ENCODE data around the gene SDCCAG8. TPM values are rescaled to one million over a fixed set of nuclear protein-coding genes. Genes with fewer than 3 reads are reported as not detected.

Gene SDCCAG8
- total RNA-seq, 1 donor from 2014 or later = 92.7 TPM

DNA sequence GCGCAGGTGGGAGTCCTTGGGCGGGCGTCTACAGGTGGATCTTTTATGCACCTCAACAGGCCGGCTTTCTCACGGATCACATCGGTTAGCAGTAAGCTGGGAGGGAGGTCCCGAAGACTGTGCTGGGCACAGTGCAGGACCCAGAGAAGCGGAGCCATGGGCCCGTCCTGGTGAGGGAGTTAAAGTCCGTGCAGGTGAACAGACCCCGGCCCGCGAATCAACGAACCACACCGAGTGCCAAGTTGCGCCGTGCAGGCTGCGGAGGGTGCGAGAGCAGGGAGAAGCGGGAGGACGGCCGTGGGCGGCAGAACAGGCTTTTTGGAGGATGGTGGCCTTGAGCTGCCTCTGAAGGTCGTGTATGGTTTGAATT lies 233.3 kb downstream of the SDCCAG8 start:
- intact Hi-C loops (cut with DNase I) = no loop called here
- TF ChIP-seq, protein P1, sequence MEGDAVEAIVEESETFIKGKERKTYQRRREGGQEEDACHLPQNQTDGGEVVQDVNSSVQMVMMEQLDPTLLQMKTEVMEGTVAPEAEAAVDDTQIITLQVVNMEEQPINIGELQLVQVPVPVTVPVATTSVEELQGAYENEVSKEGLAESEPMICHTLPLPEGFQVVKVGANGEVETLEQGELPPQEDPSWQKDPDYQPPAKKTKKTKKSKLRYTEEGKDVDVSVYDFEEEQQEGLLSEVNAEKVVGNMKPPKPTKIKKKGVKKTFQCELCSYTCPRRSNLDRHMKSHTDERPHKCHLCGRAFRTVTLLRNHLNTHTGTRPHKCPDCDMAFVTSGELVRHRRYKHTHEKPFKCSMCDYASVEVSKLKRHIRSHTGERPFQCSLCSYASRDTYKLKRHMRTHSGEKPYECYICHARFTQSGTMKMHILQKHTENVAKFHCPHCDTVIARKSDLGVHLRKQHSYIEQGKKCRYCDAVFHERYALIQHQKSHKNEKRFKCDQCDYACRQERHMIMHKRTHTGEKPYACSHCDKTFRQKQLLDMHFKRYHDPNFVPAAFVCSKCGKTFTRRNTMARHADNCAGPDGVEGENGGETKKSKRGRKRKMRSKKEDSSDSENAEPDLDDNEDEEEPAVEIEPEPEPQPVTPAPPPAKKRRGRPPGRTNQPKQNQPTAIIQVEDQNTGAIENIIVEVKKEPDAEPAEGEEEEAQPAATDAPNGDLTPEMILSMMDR (IDR thresholded peaks at IDR 0.05) = no peak
- no peak for DNase-seq
- Histone ChIP-seq H3K27ac (no peak overlapping the region), H3K9me3 (no peaks in the 10 kb centered on the region), H3K27me3 (ENCODE audit: low read depth) (no peaks in the 10 kb centered on the region), H3K36me3 (peaks cover 23% of the 10 kb centered on the region), H3K4me1 (peaks cover 14% of the 10 kb centered on the region), H3K4me3 (no peak overlapping the region)
- no peak for ATAC-seq

DNA sequence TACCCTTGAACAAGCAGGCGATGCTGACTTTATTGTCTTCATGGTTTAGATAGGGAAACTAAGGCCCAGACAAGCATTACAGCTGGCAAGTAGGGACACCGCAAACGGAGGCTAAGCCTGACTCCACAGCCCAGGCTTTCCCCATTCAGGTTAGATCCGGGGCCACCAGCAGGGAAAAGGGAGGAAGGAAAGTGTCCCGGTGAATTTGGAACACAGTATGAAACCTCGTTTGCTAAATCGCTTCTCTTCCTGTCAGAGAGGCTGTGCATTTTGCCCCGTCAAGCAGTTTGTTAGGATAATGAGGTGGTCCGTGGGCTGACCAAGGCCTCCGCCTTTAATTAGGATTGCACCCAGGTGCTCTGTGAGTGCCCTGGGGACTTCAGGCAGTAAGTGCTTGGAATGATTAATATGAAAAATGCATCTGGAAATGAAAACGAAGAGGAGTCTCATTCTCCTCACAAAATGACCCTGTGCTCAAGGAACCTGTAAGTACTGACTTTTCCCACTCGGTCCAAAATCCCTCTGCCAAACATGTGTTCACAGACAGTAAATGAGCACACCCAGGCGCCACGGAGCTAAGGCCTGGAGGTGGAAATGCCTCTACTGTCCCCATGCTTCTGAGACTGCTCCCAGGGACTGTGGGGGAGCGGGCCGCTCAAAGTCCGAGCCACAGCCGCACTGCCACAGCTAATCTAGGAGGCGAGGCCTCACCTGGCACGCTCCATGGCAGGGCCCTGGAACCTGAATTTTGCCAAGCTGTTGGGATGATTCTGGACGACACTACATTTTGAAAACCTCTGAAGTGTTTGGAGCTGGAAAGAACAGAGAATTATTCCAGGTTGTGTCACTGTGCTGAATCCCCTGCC lies 234.1 kb downstream of the SDCCAG8 start:
- no peaks in the 10 kb centered on the region for H3K27me3 ChIP-seq (ENCODE audit: low read depth)
- H3K9me3 ChIP-seq = no peaks in the 10 kb centered on the region
- H3K36me3 ChIP-seq = peaks cover 23% of the 10 kb centered on the region
- H3K27ac ChIP-seq = peak overlapping the region; percentile 13
- intact Hi-C loops (cut with DNase I) = no loop called here
- no peak for ATAC-seq
- TF ChIP-seq, protein P1 (IDR thresholded peaks at IDR 0.05) = no peak
- no peak overlapping the region for H3K4me3 ChIP-seq
- DNase-seq = no peak
- H3K4me1 ChIP-seq = peaks cover 14% of the 10 kb centered on the region

DNA sequence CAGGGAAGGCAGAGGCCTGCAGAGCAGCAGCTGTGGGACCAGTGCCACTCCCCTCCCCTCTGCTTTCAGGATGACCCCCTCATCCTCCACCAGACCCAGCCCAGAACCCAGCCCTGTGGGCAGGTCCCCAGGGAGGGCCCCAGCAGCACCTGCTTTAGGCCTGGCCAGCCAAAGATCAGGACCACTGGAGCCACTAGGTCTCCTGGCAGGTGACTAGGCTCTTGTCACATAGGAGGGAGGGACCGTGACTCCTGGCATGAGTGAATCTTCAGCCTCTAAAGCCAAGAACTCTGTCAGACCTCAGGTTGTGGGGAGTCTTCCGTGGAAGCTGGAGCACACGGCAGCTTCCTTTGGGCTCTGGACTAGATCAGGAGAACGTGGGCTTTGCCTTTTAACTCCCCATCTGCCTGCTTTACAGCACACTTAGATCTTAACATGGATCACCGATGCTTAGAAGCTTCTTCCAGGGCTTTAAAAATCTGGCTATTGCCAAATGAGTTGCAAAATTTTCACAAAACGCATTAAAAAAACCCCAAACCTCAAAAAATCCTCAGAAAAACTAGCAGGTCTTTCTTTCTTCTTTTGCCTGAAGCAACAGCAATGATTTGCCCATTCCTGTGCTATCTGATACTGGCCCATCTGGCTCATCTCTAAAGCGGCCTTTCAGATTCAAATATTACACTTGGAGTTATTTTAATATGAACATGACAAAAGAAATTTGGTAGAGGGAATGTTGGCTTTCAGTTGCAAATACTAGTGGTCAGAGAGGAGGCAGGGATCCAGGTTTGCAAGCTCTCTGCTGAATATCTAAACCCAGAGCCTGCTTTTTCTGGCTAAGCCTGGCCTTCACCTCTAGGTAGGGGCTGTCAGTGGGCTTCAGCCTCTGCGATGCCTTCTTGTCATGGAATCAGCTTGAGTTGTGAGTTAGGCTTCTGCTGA lies 235.2 kb downstream of the SDCCAG8 start:
- H3K27ac ChIP-seq = peak overlapping the region; percentile 13
- peaks cover 23% of the 10 kb centered on the region for H3K4me1 ChIP-seq
- no peak for ATAC-seq
- intact Hi-C loops (cut with DNase I) = no loop called here
- TF ChIP-seq, protein P1 (IDR thresholded peaks at IDR 0.05) = no peak
- no peaks in the 10 kb centered on the region for H3K9me3 ChIP-seq
- H3K36me3 ChIP-seq = peaks cover 23% of the 10 kb centered on the region
- no peak overlapping the region for H3K4me3 ChIP-seq
- DNase-seq = no peak
- H3K27me3 ChIP-seq (ENCODE audit: low read depth) = no peaks in the 10 kb centered on the region

DNA sequence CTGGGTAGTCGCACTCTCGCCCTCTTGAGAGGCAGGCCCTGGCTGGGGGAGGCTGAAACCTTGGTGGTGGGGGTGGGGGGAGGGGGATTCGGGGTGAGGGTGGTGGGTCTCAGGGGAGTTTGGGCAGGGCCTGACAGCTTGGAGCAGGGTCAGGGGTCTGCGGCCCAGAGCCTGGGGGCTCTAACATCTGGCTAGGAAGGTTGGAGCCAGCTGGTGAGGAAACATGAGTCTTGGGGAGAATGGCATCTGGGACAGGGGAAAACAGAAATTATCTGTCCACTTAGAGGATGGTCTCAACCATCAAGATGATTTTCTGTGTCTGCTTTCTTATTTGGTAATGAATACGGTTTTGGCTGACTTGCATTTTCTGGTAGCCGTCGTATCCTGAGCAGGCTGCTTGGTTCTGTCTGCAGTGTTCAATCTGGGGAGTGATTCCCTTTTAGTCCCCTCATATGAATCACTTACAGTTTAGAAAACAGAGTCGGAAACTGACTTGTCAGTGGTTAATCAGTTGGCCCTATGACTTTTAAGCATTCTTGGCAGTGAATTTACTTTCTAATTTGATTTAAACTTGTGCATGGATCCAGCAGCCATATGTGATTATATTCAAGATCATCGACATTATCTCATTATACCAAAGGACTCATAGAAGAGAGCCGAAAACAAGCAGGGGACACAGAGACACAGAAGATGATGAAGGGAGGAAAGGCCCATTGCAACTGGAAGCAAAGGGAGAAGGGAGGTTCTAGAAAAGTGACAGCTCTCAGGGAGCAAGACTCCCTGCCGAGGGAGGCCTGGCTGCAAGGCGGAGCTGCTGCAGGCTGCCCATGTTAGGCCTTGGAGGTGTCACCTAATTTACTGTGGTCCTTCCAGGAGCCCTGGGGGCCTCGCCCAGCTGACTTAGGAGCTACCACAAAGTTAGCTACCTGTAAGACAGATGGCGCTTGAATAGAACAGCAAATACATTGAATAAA lies 237.6 kb downstream of the SDCCAG8 start:
- TF ChIP-seq, protein P1 (IDR thresholded peaks at IDR 0.05) = no peak
- ATAC-seq = no peak
- H3K9me3 ChIP-seq = no peaks in the 10 kb centered on the region
- intact Hi-C loops (cut with DNase I) = no loop called here
- H3K4me3 ChIP-seq = no peak overlapping the region
- H3K36me3 ChIP-seq = peaks cover 23% of the 10 kb centered on the region
- H3K4me1 ChIP-seq = peaks cover 31% of the 10 kb centered on the region
- no peaks in the 10 kb centered on the region for H3K27me3 ChIP-seq (ENCODE audit: low read depth)
- no peak overlapping the region for H3K27ac ChIP-seq
- no peak for DNase-seq
